Skin of body (tissue), 2 donors: ENCODE data around the gene ARVCF. TPM values are rescaled to one million over a fixed set of nuclear protein-coding genes. Genes with fewer than 3 reads are reported as not detected.

Experiments used
- DNase-seq: peaks from one replicate; lab custom pipeline; 2025; lab: John Stamatoyannopoulos, UW
- total RNA-seq: library from RNA; depleted of rRNA; stranded (reverse); fragments of >200 nt; gene quantifications from one replicate; pipeline ENCODE4 v1.2.3, GENCODE V29; 2014

ARVCF gene
- total RNA-seq, 1 donor from 2014 or later, result 15.1 TPM

- no peak for DNase-seq
Observed at GRCh38 chr22:20054034-20054427, 37.4 kb upstream of the ARVCF start.

- no peak for DNase-seq
Observed at GRCh38 chr22:20053407-20054033, 36.9 kb upstream of the ARVCF start.

- DNase-seq, result no peak
Observed at GRCh38 chr22:20052309-20053259, 36.0 kb upstream of the ARVCF start.

- DNase-seq, result no peak
Observed at GRCh38 chr22:20051927-20052308, 35.3 kb upstream of the ARVCF start.

GRCh38 chr22:20046730-20047129 is 30.1 kb upstream of the ARVCF start:
- no peak for DNase-seq

- DNase-seq, result no peak
Observed at GRCh38 chr22:20044495-20045151, 28.0 kb upstream of the ARVCF start.

- DNase-seq, result no peak
Observed at GRCh38 chr22:20043997-20044342, 27.3 kb upstream of the ARVCF start.

- no peak for DNase-seq
Observed at GRCh38 chr22:20043057-20043996, 26.7 kb upstream of the ARVCF start.

DNA sequence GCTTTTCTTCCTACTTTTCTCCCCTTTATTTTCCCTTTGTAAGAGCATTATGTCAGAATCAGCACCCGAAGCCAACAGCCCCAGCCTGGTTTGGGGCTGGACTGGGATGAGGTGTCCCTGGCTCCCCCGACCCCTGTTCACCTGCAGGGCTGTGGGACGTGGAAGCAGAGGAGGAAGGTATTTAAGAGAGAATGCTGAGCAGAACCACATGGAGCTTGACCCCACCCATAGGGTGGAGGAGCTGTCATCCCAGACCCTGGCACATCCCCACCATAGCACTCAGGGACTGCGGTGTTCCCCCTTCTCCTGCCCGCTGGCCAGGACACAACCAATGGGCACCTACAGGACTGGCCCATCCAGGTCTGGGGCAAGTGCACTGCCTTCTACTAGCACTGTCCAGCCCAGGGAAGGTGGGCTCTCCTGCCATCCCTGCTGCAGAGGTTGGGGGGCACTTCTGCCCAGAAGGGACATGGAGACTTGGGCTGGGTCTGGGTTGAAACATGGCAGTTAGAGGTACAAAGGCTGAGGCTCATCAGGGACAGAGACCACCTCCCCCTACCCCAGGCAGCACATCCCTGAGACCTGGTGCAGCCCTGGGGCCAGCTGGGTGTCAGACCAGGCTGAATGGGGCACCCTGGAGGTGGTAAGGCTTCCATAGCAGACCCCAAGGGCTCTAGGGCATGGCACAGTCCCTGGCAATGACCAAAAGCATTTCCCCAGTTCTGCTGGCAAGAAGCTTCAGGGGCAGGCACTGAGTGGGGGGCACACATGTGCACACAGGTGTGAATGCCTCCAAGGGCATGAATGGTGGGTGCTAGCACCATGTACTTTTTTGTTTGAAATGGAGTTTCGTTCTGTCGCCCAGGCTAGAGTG is 23.9 kb upstream of the ARVCF start:
- no peak for DNase-seq

GRCh38 chr22:20039683-20040325 is 23.2 kb upstream of the ARVCF start:
- DNase-seq, result no peak

DNA sequence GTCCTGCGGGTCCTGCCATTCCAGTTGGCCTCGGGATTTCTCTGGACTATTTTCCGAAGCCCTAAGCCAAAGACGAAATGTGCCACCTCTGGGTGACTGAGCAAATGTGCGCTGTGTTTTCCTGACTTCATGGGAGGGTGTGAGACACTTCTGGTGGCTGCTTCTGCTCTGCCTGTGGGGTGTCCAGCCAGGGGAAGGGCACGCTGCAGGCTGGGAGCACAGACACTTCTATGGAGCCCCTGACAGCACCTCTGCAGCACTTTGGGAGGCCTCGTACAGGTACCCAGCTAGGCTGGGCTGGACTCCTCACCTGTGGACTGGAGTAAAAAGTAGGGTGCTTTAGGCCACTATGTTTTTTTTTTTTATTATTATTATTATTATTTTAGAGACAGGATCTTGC is 22.0 kb upstream of the ARVCF start:
- no peak for DNase-seq

DNA sequence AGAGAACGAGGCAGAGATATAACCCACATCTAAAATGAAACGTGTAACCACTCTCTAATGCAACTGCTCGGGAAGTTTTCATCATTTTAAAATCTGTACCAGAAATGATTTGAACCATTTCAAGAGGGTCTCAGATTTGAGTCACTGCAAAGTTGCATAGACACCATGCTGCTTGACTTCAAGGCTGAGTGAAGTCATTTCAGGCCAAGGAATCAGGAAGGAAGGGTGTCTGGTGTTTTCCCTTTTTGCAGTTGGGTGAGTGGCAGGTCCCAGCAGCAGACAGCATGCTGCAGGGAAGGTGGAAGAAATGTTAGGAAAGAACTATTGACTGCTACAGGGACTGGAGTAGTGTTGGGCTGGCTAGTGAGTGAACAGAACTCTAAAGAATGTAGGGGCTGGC is 20.8 kb upstream of the ARVCF start:
- DNase-seq, result no peak

- DNase-seq, result no peak
Observed at GRCh38 chr22:20036535-20037392, 20.1 kb upstream of the ARVCF start.

GRCh38 chr22:20036084-20036482 is 19.5 kb upstream of the ARVCF start:
- DNase-seq, result no peak

- DNase-seq, result no peak
Observed at GRCh38 chr22:20035375-20036083, 18.9 kb upstream of the ARVCF start.

DNA sequence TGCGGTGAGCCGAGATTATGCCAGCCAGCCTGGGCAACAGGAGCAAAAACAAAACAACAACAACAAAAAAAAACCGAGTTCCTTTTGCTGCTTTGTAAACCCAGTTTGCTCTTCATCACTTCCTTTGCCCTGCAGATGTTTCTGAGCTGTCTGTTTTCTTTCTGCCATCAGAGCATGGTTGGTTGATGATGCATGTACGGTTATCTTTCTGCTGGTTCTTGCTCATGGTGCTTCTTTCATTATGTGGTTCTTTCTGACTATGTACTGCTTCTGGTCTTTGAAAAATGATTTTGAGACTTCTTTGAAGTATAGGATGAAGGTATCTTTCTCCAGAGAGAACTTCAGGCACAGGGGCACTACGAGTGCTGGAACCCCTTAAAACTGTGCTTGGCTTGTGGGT is 17.5 kb upstream of the ARVCF start:
- DNase-seq, result no peak

GRCh38 chr22:20033045-20033706 is 16.6 kb upstream of the ARVCF start:
- no peak for DNase-seq
